Heart right ventricle (tissue), 16 donors: ENCODE measurements around the gene IQGAP2. TPM values are rescaled to one million over a fixed set of nuclear protein-coding genes. Genes with fewer than 3 reads are reported as not detected.

Experiments
- ATAC-seq, 8 donors: fragments of 200-7000 bp; cut with Tn5 transposase; one replicate each; pipeline ENCODE4 v1.9.1; 2020; ENCODE audit warnings: mild to moderate bottlenecking in 8 of 8, moderate library complexity in 8 of 8, moderate number of reproducible peaks in 1 of 8
- DNase-seq, 2 donors: peaks; one replicate each; pipeline ENCODE4 v3.0.0-alpha.2; 2020
- H3K27ac ChIP-seq, 10 donors: fragments of 200-600 bp; sonication (generic) in 2 of 10; one replicate each; pipeline versions ENCODE4 v1.5.0 to v1.8.0; 2020 to 2022; ENCODE audit warnings: mild to moderate bottlenecking in 3 of 10
- H3K27me3 ChIP-seq, 7 donors: fragments of 200-600 bp; one replicate each; pipeline ENCODE4 v1.8.0; 2021 to 2022; ENCODE audit warnings: mild to moderate bottlenecking in 2 of 7
- H3K36me3 ChIP-seq, 9 donors: fragments of 200-600 bp; sonication (generic) in 1 of 9; one replicate each; pipeline versions ENCODE4 v1.5.0 to v1.8.0; 2020 to 2022; ENCODE audit warnings: mild to moderate bottlenecking in 2 of 9
- H3K4me1 ChIP-seq, 9 donors: fragments of 200-600 bp; sonication (generic) in 1 of 9; one replicate each; pipeline versions ENCODE4 v1.5.0 to v1.8.0; 2020 to 2022; ENCODE audit warnings: mild to moderate bottlenecking in 4 of 9
- H3K4me3 ChIP-seq, 10 donors: fragments of 200-600 bp; sonication (generic) in 2 of 10; one replicate each; pipeline versions ENCODE4 v1.5.0 to v1.8.0; 2020 to 2022; ENCODE audit warnings: mild to moderate bottlenecking in 7 of 10, moderate library complexity in 2 of 10
- H3K9me3 ChIP-seq, 11 donors: fragments of 200-600 bp in 10 of 11; sonication (generic) in 2 of 11; one replicate each; pipeline versions ENCODE4 v1.5.0 to v1.8.0; 2013 to 2022; ENCODE audit warnings: mild to moderate bottlenecking in 2 of 11, control low read depth in 1 of 11, moderate library complexity in 1 of 11
- WGBS, 2 donors: extraction: QIAGEN DNeasy Blood & Tissue Kit; methylation state at CpG; one replicate each; pipeline ENCODE4 v1.1.7; 2013; ENCODE audit warnings: inconsistent platforms in 1 of 2; 5-methylcytosine and 5-hydroxymethylcytosine counted together
- intact Hi-C, 10 donors: fragments of 100-400 bp; cut with DNase I; formaldehyde crosslinking; loops; one replicate each; pipeline versions ENCODE4 v1.11.1 to v1.14.2; 2022
- polyA plus RNA-seq, 2 donors: library from polyadenylated mRNA; stranded (reverse); fragments of 200-250 nt; gene quantifications; one replicate each; pipeline ENCODE4 v1.2.3, GENCODE V29; 2013
- total RNA-seq, 10 donors: library from RNA; stranded (reverse); fragmentation: NEBNext Ultra II Directional in 3 of 10; extraction: Animal tissue kit (Norgen Biotek cat#: 25700) in 3 of 10; gene quantifications; one replicate each; pipeline versions ENCODE4 v1.2.1 to v1.2.4, GENCODE V29; 2021 to 2023
- TF ChIP-seq, protein P1 (sequence below), 9 donors: fragments of 200-600 bp; sonication (generic) in 2 of 9; IDR thresholded peaks; one replicate each; pipeline versions ENCODE4 v1.5.0 to v1.8.0; 2021 to 2022; ENCODE audit warnings: antibody characterized with exemption in 9 of 9, mild to moderate bottlenecking in 5 of 9, moderate library complexity in 1 of 9
- donor health status: Arrhythmogenic right ventricular cardiomyopathy.
- donor health status: ischemic (EF 13 %, LVEDD 7.1; RV severe dilation, severe dysfunction).
- donor health status: healthy with polysubstance abuse.
- donor health status: DM: no; HTN: yes; CAD: no.
- donor health status: DM: no; HTN: no; CAD: no.
- donor health status: ischemic (EF 25% LVEDD 6.9; RV normal size, moderate dysfunction).
- donor health status: ischemic (EF 25% LVEDD 5.7; RV mildly dilated, moderate dysfunction).
- donor health status: healthy.
- donor health status: DM: yes; HTN: yes; CAD: no.
- donor health status: Ischemic cardiomyopathy.
- donor health status: ischemic (EF 35%, LVEDD 5.7; RV mildly dilated, moderate dysfunction).
- donor health status: nonischemic (EF 11% LVEDD 7.7; RV severe dilation, severe dysfunction).
- donor health status: DM: yes; HTN: yes; CAD: no.
- donor health status: PGD.
- donor health status: ischemic (EF 29% LVEDD 5.4; RV normal size, mild dysfunction).
- donor health status: nonischemic (EF 23%, LVEDD 6.1; RV moderate dilation, normal function).

IQGAP2 gene
- total and polyA plus RNA-seq, 12 donors = 2.5 to 22.3 (median 5.0) TPM

DNA sequence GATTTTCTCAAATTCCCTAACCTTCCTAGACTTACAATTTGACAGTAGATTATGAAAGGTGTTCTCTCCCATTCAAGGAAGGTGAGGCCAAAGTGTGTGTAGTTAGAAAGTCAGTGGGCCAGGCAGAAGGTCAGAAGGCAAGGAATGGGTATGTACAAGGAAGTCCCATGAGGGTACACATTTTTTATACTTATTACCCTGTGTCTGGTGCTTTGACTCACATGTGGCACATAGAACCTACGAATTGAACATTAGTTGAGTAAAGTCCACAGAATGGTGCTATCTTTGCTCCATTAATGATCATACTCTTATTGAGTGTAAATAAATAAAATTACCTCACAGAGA, 55.4 kb downstream of the IQGAP2 start:
- TF ChIP-seq, protein P1, sequence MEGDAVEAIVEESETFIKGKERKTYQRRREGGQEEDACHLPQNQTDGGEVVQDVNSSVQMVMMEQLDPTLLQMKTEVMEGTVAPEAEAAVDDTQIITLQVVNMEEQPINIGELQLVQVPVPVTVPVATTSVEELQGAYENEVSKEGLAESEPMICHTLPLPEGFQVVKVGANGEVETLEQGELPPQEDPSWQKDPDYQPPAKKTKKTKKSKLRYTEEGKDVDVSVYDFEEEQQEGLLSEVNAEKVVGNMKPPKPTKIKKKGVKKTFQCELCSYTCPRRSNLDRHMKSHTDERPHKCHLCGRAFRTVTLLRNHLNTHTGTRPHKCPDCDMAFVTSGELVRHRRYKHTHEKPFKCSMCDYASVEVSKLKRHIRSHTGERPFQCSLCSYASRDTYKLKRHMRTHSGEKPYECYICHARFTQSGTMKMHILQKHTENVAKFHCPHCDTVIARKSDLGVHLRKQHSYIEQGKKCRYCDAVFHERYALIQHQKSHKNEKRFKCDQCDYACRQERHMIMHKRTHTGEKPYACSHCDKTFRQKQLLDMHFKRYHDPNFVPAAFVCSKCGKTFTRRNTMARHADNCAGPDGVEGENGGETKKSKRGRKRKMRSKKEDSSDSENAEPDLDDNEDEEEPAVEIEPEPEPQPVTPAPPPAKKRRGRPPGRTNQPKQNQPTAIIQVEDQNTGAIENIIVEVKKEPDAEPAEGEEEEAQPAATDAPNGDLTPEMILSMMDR (IDR thresholded peaks at IDR 0.05) = no peak
- no peak overlapping the region for H3K4me3 ChIP-seq
- ATAC-seq (no peak), DNase-seq (no peak)
- peaks cover 0 to 6% (median 0%) of the 10 kb centered on the region in 7 donors for H3K27me3 ChIP-seq
- intact Hi-C loops = no loop called here
- H3K36me3 ChIP-seq = peaks cover 0 to 4% (median 0%) of the 10 kb centered on the region in 9 donors
- H3K4me1 ChIP-seq = peaks cover 0 to 23% (median 0%) of the 10 kb centered on the region in 9 donors
- H3K9me3 ChIP-seq = no peaks in the 10 kb centered on the region
- no peak overlapping the region for H3K27ac ChIP-seq
- WGBS, 2 donors = 74 to 78% methylated on average over 1 of the region's 1 CpG

DNA sequence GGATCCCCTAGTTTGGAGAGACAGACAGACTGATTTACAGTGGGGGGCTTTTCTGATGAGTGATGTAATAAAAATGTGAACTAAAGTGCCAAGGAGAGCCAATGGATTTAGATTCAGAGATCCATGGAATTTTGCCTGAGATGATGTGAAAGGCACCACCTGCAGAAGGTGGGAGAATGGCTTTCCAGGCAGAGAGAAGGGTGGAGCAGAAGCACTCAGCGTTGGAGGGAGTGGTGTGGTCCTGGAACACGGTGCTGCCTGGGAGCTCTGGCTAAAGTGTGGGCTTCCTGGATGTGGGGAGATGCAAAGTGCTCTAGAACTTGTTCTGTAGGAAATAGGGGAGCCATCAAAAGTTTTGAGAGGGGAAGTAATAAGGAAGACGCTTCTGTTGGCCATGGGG, 57.0 kb downstream of the IQGAP2 start:
- H3K36me3 ChIP-seq = peaks cover 0 to 4% (median 0%) of the 10 kb centered on the region in 9 donors
- no peak for ATAC-seq
- H3K4me1 ChIP-seq = peaks cover 0 to 23% (median 0%) of the 10 kb centered on the region in 9 donors
- WGBS, 2 donors = 84 to 90% methylated on average over 3 of the region's 3 CpGs
- intact Hi-C loops = no loop called here
- H3K27ac ChIP-seq = no peak overlapping the region
- no peak for DNase-seq
- TF ChIP-seq, protein P1 (IDR thresholded peaks at IDR 0.05) = no peak
- peaks cover 0 to 7% (median 0%) of the 10 kb centered on the region in 11 donors for H3K9me3 ChIP-seq
- peaks cover 0 to 6% (median 0%) of the 10 kb centered on the region in 7 donors for H3K27me3 ChIP-seq
- H3K4me3 ChIP-seq = no peak overlapping the region

DNA sequence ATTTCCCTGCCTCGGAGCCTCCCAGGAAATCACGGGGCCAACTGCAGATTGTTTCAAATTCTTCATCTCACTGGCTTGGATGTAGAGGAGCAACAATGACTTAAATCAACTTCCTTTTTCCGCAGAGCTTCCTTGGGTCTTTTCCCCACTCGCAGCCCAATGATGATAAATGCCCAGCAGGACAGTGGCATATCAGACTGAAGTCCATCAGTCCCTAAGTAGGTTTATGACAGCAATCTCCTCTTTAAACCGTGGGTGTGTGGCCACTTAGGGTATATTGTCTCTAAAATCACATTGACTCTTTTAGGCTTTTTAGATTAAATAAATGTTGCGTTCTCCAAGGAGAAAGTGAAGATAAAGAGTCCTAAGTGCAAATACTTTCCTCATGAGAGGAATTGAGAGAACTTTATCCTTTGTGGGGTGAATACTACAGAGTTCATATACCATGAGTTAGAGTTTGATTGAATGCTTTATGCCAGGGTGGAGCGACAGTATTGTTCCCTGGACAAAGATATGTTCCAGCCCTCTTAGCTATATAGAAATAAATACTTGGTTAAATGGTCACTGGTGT, 59.1 kb downstream of the IQGAP2 start:
- H3K4me3 ChIP-seq = no peak overlapping the region
- WGBS, 2 donors = 77 to 84% methylated on average over 7 of the region's 7 CpGs
- intact Hi-C loops = no loop called here
- no peak overlapping the region for H3K27ac ChIP-seq
- H3K9me3 ChIP-seq = peaks cover 0 to 7% (median 0%) of the 10 kb centered on the region in 11 donors
- H3K27me3 ChIP-seq = peaks cover 0 to 6% (median 0%) of the 10 kb centered on the region in 7 donors
- ATAC-seq (no peak), DNase-seq (no peak)
- H3K4me1 ChIP-seq = peaks cover 0 to 11% (median 0%) of the 10 kb centered on the region in 9 donors
- H3K36me3 ChIP-seq = peaks cover 0 to 4% (median 0%) of the 10 kb centered on the region in 9 donors
- TF ChIP-seq, protein P1 (IDR thresholded peaks at IDR 0.05) = no peak

DNA sequence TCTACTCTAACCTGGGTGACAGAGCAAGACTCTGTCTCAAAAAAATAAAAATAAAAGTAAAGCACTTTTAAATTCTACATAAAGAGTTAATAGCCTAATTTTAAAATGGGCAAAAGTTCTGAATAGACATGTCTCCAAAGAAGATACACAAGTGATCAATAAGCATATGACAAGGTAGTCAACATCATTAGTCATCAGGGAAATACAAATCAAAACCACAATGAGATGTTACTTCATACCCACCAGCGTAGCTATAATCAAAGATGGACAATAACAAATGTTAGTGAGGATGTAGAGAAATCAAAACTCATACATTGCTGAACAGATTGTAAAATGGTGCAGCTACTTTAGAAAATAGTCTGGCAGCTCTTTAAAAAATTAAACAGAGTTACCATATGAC, 64.1 kb downstream of the IQGAP2 start:
- no peak for ATAC-seq
- Histone ChIP-seq H3K4me3 (no peak overlapping the region), H3K9me3 (peaks cover 0 to 7% (median 0%) of the 10 kb centered on the region in 11 donors), H3K4me1 (peaks cover 0 to 10% (median 0%) of the 10 kb centered on the region in 9 donors), H3K36me3 (peaks cover 0 to 4% (median 0%) of the 10 kb centered on the region in 9 donors), H3K27ac (no peak overlapping the region), H3K27me3 (no peaks in the 10 kb centered on the region)
- TF ChIP-seq, protein P1 (IDR thresholded peaks at IDR 0.05) = no peak
- intact Hi-C loops = no loop called here
- no peak for DNase-seq
- WGBS, 2 donors = 95 to 100% methylated on average over 1 of the region's 1 CpG
